ENCODE measurements around the gene CAPN13.

CAPN13 gene, protein sequence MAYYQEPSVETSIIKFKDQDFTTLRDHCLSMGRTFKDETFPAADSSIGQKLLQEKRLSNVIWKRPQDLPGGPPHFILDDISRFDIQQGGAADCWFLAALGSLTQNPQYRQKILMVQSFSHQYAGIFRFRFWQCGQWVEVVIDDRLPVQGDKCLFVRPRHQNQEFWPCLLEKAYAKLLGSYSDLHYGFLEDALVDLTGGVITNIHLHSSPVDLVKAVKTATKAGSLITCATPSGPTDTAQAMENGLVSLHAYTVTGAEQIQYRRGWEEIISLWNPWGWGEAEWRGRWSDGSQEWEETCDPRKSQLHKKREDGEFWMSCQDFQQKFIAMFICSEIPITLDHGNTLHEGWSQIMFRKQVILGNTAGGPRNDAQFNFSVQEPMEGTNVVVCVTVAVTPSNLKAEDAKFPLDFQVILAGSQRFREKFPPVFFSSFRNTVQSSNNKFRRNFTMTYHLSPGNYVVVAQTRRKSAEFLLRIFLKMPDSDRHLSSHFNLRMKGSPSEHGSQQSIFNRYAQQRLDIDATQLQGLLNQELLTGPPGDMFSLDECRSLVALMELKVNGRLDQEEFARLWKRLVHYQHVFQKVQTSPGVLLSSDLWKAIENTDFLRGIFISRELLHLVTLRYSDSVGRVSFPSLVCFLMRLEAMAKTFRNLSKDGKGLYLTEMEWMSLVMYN

DNA sequence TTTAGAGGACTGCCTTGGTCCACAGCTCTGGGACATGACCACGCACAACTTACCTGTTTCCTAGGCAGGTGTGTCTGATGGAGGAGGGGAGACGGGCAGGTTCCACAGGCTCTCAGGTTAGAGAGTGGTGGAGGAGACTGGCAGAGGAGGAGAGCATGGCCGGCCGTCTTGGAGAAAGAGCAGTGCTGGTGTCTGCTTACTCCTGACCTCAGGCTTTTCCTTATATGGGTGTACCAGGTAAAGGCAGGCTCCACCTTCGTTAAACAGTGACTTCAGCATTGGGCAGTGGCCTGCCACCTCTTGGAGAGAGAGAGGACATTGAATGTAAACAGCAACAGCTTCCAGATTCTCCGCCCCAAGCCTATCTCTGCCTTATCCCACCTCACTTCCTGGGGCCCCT, at the start of gene CAPN13:
Gene CAPN13 (minus strand): TSS at position 198 of the 400 bp plus-strand sequence. CDS start 20,121 bp downstream, outside the sequence.
- no peak within 1 kb of the TSS for H3K4me3 ChIP-seq (ENCODE audit: low read depth, low read length)

DNA sequence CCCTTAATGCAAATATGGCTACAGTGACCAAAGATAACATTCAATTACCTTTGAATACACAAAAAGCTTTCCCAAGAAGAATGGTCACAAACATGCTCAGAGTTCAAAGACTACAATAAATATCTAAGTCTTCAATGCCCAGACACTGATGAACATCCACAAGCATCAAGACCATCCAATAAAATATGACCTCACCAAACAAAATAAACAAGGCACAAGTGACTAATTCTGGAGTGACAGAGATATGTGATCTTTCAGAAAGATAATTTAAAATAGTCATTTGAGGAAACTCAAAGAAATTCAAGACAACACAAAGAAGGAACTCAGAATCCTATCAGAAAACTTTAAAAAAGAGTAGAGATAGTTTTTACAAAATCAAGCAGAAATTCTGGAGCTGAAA, 40.6 kb upstream of the CAPN13 start:
- no peak overlapping the region for H3K4me3 ChIP-seq (ENCODE audit: low read depth, low read length)

DNA sequence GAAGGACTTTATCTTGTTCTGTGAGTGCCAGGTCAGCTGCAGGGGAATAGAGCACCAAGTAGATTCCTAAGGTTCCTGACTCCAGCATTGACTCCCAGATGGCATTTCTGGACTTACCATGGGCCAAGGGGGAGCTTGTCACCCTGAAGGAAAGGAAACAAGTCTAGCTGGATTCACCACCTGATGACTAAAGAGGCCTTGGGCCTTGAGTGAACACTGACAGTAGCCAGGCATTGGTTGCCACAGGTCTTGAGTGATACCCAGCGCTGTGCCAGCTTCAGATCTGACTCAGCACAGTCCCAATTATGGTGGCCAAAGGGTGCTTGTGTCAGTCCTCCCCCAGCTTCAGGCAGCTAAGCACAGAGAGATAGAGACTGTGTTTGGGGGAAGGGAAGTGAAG, 40.1 kb upstream of the CAPN13 start:
- no peak overlapping the region for H3K4me3 ChIP-seq (ENCODE audit: low read depth, low read length)

DNA sequence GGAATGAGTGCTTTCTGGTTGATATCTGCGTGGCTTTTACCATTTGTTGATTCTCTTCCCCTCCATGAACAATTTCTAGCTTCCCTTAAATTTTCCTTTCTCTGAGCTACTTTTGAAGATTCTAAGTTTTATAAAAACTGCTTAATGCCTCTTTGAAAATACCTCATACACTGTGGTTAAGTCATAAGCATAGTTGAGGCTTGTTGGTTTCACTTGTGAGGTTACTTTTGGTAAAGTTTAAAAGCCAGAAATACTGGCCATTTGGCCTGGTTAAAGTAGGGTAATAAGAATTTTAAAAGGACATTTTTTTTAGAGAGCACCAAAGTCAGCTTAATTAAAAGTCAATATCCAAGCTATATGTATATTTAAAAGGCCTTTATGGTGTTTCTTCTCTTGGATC, 21.3 kb upstream of the CAPN13 start:
- no peak overlapping the region for H3K4me3 ChIP-seq (ENCODE audit: low read depth, low read length)

DNA sequence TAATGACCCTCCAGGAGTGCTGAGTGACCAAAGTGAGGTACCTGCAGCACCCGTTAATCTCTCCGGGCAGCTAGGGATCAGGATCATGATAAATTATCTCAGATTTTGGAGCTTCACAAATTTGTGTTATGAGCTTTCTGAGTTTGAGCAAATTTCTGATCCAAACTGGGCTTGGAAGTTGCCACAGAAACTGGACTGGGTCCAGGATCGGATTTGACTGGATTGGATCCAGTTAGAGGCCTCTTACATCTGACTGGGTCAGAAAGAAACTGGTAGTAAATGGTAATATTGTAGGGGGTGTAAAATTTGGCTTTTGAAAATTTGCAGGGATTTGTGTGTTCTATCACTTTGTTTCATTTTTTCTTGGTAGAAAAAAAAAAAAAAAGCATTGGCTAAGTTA, 19.7 kb upstream of the CAPN13 start:
- H3K4me3 ChIP-seq (ENCODE audit: low read depth, low read length): no peak overlapping the region

DNA sequence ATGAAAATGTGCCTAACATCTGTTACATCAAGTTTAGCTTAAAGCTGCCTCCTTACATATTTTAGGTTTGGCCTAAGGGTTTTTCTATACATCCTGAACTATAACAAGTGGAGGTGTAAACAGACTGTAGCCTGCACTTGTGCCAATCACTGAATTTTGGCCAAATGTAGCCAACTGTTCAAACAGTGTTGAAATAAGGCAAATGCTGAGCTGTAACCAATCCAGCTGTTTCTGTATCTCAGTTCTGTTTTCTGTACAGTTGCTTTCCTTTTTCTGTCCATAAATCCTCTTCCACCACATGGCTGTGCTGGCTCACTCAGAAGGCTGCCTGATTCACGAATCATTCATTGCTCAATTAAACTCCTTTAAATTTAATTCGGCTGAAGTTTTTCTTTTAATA, 19.2 kb upstream of the CAPN13 start:
- no peak overlapping the region for H3K4me3 ChIP-seq (ENCODE audit: low read depth, low read length)

DNA sequence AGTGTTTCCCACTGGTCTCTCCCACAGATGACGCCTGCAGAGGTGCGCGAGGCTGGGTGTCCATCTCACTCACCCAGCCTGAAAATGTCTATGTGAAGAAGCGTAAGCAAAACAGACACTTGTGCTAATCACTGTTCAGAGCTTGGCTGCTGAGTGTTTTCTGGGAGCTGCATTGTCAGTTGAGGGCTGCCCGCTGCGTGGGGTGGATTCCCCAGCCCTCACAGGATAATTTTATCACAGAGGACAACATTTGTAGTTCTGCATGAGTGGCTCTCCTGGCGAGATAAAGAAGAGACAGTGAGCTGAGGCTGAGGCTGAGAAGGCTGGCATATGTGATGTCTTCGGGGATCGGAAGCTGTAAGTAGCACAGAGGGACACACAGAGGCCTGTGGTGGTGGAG, 16.2 kb upstream of the CAPN13 start:
- H3K4me3 ChIP-seq (ENCODE audit: low read depth, low read length): no peak overlapping the region

DNA sequence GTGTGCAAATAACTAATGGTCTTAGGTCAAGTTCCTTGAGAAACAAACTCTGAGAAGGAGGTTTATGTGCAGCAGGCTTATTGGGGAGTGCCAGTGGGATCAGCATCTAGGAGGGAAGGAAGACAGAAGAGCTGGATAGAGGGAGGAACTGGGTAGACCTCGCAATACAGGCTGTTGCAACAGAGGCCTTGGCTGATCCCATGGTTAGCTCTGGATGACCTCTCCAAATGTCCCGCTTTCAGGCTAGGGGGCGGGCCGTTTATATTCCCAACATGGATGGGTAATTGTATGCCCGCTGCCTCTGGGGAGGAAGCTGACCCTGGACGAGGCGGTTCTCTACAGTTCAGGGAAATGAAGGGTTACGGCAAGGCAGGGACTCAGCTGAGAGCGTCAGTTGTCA, 14.7 kb upstream of the CAPN13 start:
- no peak overlapping the region for H3K4me3 ChIP-seq (ENCODE audit: low read depth, low read length)

DNA sequence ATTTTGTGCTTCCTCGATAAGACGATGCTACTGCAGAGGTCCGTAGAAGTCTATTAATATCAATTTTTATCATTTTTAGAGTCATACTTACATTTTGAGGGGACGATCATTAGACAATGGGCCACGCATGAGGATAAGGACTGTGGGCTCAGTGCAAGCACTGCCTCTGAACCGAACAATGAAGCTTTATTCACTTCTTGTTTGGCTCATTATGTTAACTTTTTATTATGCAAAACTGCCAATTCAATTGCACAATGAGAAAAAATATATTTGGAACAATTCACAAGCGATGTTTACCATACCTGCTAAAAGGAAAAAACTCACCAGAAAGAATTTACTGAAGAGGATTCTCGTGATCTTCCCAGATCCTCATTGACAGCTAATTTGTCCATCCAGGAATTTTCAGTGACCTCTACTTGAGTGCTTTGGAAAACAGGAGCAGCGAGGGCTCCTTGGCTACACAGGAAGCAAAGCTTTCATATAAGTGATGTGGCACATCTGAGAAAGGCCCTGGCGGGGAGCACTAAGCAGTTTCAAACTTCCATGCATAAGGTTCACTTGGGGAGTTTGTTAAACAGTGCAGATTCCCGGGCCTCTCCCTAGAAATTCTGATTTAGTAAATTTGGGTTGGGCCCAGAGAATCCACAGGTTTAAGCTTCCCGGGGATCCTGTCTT, 13.3 kb upstream of the CAPN13 start:
- no peak overlapping the region for H3K4me3 ChIP-seq (ENCODE audit: low read depth, low read length)

DNA sequence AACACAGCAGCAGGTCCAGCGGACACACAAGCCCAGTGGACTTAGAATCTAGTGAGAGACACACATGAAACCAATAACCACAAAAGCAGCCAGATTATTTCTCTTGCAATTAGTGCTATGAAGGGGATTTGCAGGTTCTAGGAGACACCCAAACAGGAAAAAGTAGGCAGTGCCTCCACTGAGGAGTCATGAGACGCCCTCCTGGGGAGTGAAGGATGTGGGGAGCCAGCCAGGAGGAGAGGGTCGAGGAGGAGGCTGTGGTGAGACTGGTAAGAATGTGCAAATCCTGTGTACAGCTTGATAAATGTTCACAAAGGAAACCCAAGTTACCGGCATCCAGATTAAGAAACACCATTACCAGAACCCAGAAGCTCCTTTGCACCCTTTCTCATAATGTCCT, 2.7 kb upstream of the CAPN13 start:
- no peak overlapping the region for H3K4me3 ChIP-seq (ENCODE audit: low read depth, low read length)

DNA sequence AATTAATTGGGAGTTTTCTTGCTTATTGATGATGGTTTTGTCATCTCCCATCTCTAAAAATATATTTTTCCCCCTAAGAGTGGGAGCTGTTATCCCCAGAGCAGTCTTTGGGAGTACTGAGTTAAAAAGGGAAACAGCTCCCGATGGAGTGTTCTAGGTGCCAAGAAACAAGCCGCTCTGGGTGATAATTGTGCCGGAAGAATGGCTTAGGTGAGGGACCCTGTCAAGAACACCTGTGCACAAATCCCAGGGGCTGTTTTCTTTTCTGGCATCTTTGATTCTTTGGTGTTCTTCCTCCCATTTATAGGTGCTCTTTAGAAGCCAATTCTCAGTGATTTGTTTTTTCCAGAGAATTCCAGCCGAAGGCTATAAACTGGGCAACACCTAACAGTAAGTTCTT, 1.4 kb upstream of the CAPN13 start:
- H3K4me3 ChIP-seq (ENCODE audit: low read depth, low read length): no peak overlapping the region

DNA sequence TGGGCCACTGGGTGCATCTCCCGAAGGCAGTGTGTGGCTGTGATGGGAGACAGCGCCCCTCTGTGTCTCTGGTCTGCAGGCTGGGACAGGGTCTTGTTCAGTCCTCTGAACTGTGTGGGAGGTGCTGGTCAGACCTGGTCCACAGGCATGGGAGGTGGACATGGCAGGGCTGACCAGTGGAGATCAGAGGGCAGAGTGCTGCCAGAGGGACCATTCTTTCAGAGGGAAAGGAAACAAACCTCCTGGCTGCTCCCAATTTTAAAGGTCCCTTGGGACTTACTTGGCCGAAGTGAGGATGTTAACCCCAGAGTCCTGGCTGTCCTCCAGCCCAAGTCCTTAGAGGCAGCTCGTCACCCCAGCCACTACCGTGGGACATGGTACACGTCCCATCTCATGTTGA, 4.0 kb downstream of the CAPN13 start:
- H3K4me3 ChIP-seq (ENCODE audit: low read depth, low read length): no peak overlapping the region

DNA sequence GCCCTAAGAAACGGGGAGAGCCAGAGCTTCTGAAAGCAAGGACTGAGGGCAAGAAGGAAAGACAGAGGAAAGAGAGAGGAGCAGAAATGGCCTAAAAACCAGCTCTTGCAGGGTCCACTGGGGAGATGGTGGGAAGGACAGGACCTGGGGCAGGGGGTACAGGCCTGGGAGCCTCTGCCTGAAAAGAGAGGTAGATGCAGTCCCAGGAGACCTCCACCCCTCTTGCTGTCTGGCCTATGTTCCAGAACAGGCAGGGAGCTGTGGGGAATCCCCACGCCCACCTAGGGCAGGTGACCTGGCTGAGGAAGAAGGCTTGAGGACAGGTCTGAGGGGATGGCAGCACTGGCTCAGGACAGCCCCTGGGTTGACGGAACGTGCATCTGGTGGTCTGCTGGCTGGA, 4.6 kb downstream of the CAPN13 start:
- H3K4me3 ChIP-seq (ENCODE audit: low read depth, low read length): no peak overlapping the region

DNA sequence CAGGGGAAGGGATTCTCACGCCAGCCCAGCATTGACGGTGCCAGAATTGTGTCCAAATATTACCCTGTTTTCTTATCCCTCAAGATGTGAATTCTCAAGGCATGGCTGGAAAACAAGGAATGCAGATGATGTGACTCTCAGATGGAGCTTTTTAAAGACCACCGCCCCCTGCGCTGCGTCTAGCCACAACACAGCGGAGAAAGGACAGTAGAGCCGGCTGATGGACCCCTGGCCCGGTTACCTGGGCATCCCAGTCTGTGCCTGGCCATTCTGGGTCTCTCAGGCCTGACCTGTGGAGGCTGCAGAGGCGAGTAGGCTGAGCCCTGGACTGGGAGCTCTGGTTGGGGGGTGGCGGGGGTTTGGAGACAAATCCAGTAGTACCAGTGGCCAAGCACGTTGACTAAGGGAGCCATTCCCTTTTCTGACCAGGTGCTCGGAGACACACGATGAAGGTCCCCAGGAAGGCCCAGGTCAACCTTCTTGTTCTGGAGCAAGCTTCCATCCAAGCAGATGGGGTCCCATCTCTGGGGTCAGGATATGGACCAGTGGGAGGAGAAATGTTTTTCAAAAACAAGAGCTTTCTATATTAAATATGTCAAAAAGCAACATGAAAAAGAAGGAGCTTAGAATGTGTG, 5.3 kb downstream of the CAPN13 start:
- no peak overlapping the region for H3K4me3 ChIP-seq (ENCODE audit: low read depth, low read length)

DNA sequence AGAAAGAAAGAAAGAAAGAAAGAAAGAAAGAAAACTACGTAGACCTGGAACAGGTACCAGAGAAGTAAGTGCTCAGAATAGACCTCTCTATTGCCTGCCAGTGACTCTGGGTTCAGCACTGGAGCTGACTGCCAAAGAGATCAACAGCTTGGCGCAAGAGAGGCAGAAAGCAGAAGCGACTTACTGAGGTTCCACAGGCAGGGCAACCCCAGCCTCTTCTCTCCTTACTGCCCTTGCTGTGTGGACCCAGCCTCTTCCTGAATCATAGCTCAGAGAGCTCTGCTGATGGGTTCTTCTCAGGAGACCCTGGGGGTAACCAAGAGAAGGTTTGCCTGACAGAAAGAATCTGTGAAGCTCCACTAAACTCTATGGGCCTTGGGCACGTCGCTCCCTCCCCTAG, 7.1 kb downstream of the CAPN13 start:
- no peak overlapping the region for H3K4me3 ChIP-seq (ENCODE audit: low read depth, low read length)

DNA sequence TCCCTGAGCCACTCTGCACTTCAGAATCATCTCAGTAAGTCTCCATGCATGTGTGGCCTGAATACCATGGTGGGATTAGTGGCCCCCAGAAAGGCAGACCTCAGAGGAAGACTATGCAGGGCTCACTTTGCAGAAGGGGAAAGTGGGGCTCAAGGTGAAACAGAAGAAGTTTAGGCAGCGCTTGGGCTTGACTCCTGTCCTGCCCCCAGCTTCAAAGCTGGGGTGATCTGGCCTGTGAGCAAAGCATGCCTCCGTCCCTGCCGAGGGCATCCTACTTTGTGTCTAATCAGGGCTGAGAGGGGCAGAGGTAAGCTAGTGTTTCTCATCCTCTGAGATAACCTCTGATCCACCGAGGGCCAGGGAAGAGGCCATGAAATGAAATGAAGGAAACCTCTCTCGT, 7.9 kb downstream of the CAPN13 start:
- H3K4me3 ChIP-seq (ENCODE audit: low read depth, low read length): no peak overlapping the region

DNA sequence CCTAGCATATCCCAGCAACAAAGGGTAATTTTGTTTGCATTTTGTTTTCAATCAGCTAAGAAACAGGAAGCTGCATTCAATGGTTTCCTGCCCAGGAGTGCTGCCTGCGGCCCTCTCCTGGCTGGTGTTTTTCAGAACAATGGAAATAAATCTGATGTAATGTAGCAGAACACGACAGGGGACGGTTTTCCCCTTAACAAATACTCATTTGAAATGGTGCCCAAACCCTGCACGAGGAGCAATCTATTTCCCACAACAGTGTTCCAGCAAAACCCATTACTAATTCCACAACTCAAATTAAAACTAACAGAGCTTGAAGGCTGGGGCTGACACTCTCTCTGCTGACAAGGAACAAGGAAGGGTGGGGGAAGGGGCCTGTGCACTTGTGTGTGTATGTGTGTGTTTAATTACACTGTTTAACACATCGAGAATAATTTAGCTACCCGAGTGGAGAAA, 8.7 kb downstream of the CAPN13 start:
- no peak overlapping the region for H3K4me3 ChIP-seq (ENCODE audit: low read depth, low read length)

DNA sequence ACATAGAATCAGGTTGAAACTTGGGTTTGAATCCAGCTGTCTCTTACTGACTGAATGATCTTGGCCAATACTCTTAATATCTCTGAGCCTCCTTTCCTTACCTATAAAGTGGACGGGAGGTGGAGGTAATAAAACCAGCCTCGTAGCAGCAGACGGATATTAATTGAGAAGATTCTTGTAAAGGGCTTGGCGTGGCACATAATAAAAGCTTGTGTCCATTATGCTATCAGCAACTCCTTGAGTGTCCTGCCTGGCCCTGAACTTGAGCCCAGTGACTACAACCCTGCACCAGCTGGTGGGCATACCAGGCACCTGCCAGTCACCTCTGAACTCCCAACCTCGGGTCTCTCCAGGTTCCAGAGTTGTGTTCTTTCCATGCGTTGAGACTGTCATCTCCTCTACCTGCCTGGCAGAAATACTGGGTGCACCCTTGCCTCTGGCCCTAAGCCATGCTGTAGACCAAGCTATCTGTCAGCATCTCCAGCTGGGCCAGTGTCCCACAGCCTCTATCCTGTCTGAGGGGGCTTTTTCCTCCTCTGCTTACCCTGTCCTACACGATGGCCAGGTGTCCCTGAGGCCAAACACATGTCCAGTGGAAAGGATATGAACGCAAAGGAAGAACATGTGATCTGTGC, 9.7 kb downstream of the CAPN13 start:
- H3K4me3 ChIP-seq (ENCODE audit: low read depth, low read length): no peak overlapping the region

DNA sequence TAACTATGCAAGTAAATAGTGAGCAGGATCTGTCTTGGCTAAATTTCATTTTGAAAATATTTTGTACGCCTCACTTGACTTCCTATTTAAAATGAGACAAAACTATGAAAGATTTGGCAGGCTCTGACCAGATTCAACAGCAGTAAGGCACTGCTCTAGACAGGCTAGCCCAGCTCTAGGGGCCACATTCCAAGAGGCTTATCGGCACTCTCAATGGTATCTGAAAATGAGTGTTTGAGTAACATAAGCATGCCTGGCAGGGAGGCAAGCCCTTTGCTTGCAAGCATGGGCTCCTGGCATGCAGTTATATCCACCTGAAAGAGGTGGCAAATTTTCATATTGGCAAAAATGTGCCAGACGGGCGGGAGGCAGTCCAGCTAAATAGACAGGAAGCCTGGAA, 10.5 kb downstream of the CAPN13 start:
- no peak overlapping the region for H3K4me3 ChIP-seq (ENCODE audit: low read depth, low read length)

DNA sequence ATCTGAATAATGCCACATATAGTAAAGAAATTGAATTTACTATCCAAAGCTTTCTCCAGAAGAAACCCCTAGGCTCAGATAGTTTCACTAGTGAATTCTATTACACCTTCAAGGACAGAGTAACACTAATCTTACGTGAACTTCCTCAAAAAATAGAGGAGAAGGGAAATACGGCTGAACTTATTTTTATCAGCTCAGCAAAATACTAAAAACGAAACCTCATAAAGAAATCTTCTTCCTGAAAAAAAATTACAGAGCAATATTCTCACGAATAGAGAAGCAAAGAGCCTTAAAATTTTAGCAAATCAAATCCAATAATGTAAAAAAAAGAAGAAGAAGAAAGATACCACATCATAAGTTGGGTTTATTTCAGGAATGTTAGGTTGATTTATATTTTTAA, 14.7 kb downstream of the CAPN13 start:
- H3K4me3 ChIP-seq (ENCODE audit: low read depth, low read length): no peak overlapping the region

DNA sequence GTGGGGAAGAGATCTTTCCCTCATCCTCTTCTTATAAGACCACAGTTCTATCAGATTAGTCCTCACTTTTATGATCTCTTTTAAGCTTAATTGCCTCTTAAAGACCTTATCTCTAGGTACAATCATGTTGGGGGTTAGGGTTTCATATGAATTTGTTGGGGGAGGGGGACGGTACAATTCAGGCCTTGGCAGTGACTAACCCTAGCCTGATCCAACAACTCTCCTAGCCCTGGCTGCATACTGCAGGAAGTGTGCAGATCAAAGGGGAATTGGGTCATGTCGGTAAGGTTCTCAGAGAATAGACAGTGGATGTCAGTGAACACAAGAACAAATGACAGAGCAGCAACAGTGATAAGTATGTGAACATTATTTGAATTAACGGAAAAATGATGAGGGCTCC, 16.4 kb downstream of the CAPN13 start:
- no peak overlapping the region for H3K4me3 ChIP-seq (ENCODE audit: low read depth, low read length)
